Left lobe of liver (tissue), 2 donors: ENCODE measurements around the gene SLC39A9. TPM values are rescaled to one million over a fixed set of nuclear protein-coding genes. Genes with fewer than 3 reads are reported as not detected.

ENCODE experiments used
- ATAC-seq: fragments of 200-7000 bp; cut with Tn5 transposase; one replicate; pipeline ENCODE4 v1.9.1; 2020; ENCODE audit warnings: mild to moderate bottlenecking, moderate library complexity
- DNase-seq: peaks from one replicate; pipeline ENCODE4 v3.0.0-alpha.2; 2020; ENCODE audit warnings: low spot score
- total RNA-seq: library from RNA; stranded (reverse); gene quantifications from one replicate; pipeline ENCODE4 v1.2.1, GENCODE V29; 2021
- donor health status: DM: no; HTN: no; CAD: no; lungs with moderate emphysema.
- donor health status: DM: no; HTN: yes; CAD: no.

The SLC39A9 gene
- total RNA-seq, result 55.2 TPM

GRCh38 chr14:69398053-69398817 lies at the start of gene SLC39A9, which contains the start of gene ERH:
SLC39A9 (plus strand) TSS chr14:69398692; CDS start chr14:69399370, 678 bp downstream.
ERH (minus strand) TSS chr14:69398299; CDS start chr14:69398233, 66 bp downstream.
- ATAC-seq (peak; percentile 95), DNase-seq (peak; percentile 95)

- ATAC-seq (no peak), DNase-seq (no peak)
Measured at GRCh38 chr14:69349091-69349777, 49.3 kb upstream of the SLC39A9 start.

GRCh38 chr14:69350892-69351291 lies 47.6 kb upstream of the SLC39A9 start:
- DNase-seq (no peak), ATAC-seq (no peak)

GRCh38 chr14:69351385-69351784 lies 47.1 kb upstream of the SLC39A9 start:
- ATAC-seq (no peak), DNase-seq (no peak)

GRCh38 chr14:69351911-69352310 lies 46.6 kb upstream of the SLC39A9 start:
- no peak for DNase-seq

GRCh38 chr14:69353168-69353567 lies 45.3 kb upstream of the SLC39A9 start:
- no peak for DNase-seq
- no peak for ATAC-seq

More at GRCh38 chr14:69351911-69352310, 46.6 kb upstream of the SLC39A9 start:
- no peak for ATAC-seq

- ATAC-seq (peak; percentile 78), DNase-seq (no peak)
Measured at GRCh38 chr14:69354383-69355153, 43.9 kb upstream of the SLC39A9 start.

- ATAC-seq (no peak), DNase-seq (no peak)
Measured at GRCh38 chr14:69355154-69355597, 43.3 kb upstream of the SLC39A9 start.

- no peak for DNase-seq
- ATAC-seq, result no peak
Measured at GRCh38 chr14:69355607-69356281, 42.7 kb upstream of the SLC39A9 start.

- ATAC-seq (peak; percentile 15), DNase-seq (no peak)
Measured at GRCh38 chr14:69356903-69357543, 41.5 kb upstream of the SLC39A9 start.

- ATAC-seq (no peak), DNase-seq (no peak)
Measured at GRCh38 chr14:69357544-69358200, 40.8 kb upstream of the SLC39A9 start.

GRCh38 chr14:69358233-69358963 lies 40.1 kb upstream of the SLC39A9 start:
- DNase-seq (no peak), ATAC-seq (no peak)

- DNase-seq, result no peak
- no peak for ATAC-seq
Measured at GRCh38 chr14:69358966-69359365, 39.5 kb upstream of the SLC39A9 start.

GRCh38 chr14:69360438-69361108 lies 37.9 kb upstream of the SLC39A9 start:
- DNase-seq (no peak), ATAC-seq (no peak)

- DNase-seq (no peak), ATAC-seq (peak; percentile 33)
Measured at GRCh38 chr14:69363055-69363454, 35.4 kb upstream of the SLC39A9 start.

GRCh38 chr14:69363964-69364363 lies 34.5 kb upstream of the SLC39A9 start:
- DNase-seq (no peak), ATAC-seq (no peak)

GRCh38 chr14:69364378-69364777 lies 34.1 kb upstream of the SLC39A9 start:
- no peak for DNase-seq
- no peak for ATAC-seq

GRCh38 chr14:69366069-69366468 lies 32.4 kb upstream of the SLC39A9 start:
- DNase-seq (no peak), ATAC-seq (no peak)
